MCF 10A (cell line): Measurements from ENCODE around the gene CYP4F3. TPM values are rescaled to one million over a fixed set of nuclear protein-coding genes. Genes with fewer than 3 reads are reported as not detected.

Source experiments
- BruUV-seq: library from RNA; stranded (reverse); fragments of 400-500 nt; replicated peaks from 2 replicates; lab custom pipeline; 2021; lab: Mats Ljungman, UMichigan
- CTCF ChIA-PET: fragments of 300-600 bp; sonication (Branson Sonifier 250); formaldehyde crosslinking; extraction: SDS; loops from one replicate; lab custom pipeline; 2021; ENCODE audit warnings: antibody characterized with exemption, inconsistent platforms; lab: Yijun Ruan, JAX
- POLR2A ChIA-PET: fragments of 300-600, 350-650 bp; sonication (Branson Sonifier 250); formaldehyde crosslinking; extraction: SDS; loops from one replicate; lab custom pipeline; 2020; ENCODE audit warnings: antibody characterized with exemption, inconsistent platforms; lab: Yijun Ruan, JAX
- DNase-seq: peaks from one replicate; pipeline ENCODE4 v3.0.0-alpha.2; 2018; ENCODE audit not compliant: unreplicated experiment
- H3K27ac Mint-ChIP-seq: one replicate; pipeline ENCODE4 v1.8.0; 2022; ENCODE audit warnings: mild to moderate bottlenecking, low read depth, mixed read lengths; ENCODE audit not compliant: unreplicated experiment
- H3K27me3 Mint-ChIP-seq: one replicate; pipeline ENCODE4 v1.8.0; 2022; ENCODE audit warnings: mixed read lengths; ENCODE audit not compliant: insufficient read depth, unreplicated experiment
- H3K36me3 Mint-ChIP-seq: one replicate; pipeline ENCODE4 v1.8.0; 2022; ENCODE audit warnings: mild to moderate bottlenecking, moderate library complexity, mixed read lengths; ENCODE audit not compliant: insufficient read depth, unreplicated experiment
- H3K4me1 Mint-ChIP-seq: one replicate; pipeline ENCODE4 v1.8.0; 2022; ENCODE audit warnings: mixed read lengths; ENCODE audit not compliant: insufficient read depth, unreplicated experiment
- H3K4me3 Mint-ChIP-seq: one replicate; pipeline ENCODE4 v1.8.0; 2022; ENCODE audit warnings: mild to moderate bottlenecking, moderate library complexity, mixed read lengths; ENCODE audit not compliant: unreplicated experiment
- H3K9me3 Mint-ChIP-seq: one replicate; pipeline ENCODE4 v1.8.0; 2022; ENCODE audit warnings: mixed read lengths; ENCODE audit not compliant: unreplicated experiment
- CTCF ChIP-seq: fragments of 200-600 bp; IDR thresholded peaks from one replicate; pipeline ENCODE4 v1.8.0; 2022; ENCODE audit warnings: antibody characterized with exemption, mild to moderate bottlenecking; ENCODE audit not compliant: unreplicated experiment
- intact Hi-C: fragments of 100-400 bp; cut with micrococcal nuclease; formaldehyde crosslinking; loops from 2 replicates; pipeline ENCODE4 v1.14.1; 2022
- total RNA-seq: library from RNA; stranded (reverse); gene quantifications from 2 replicates; pipeline ENCODE4 v1.2.3, GENCODE V29; 2022

Gene CYP4F3
- total RNA-seq, 1 experiment from 2014 or later, result 0.75 TPM

DNA sequence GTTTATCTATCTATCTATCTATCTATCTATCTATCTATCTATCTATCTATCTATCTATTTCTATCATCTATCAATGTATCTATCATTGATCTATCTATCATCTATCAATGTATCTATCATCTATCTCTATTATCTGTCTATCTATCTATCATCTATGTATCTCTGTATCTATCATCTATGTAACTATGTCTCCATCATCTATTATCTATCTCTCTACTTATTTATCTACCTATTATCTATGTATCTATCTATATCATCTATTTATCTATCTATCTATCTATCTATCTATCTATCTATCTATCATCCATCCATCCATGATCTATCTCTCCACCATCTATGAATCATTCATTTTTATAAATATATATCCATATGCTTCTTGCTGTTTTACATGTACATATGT is 15.8 kb downstream of the CYP4F3 start:
- no peak for DNase-seq
- intact Hi-C loops, result no loop called here
- Mint-ChIP-seq H3K36me3 (no peaks in the 10 kb centered on the region), H3K4me3 (no peak overlapping the region), H3K27ac (no peak overlapping the region), H3K4me1 (no peaks in the 10 kb centered on the region), H3K9me3 (peaks cover 30% of the 10 kb centered on the region), H3K27me3 (peaks cover 14% of the 10 kb centered on the region)
- ChIA-PET CTCF (no interaction called here), POLR2A (interaction anchor here (0.7 to 1.1 kb wide), 2 partner anchors 9 to 108 kb away, joined by 3 to 4 read pairs; no protein-coding TSS in a partner anchor)
- BruUV-seq, result no TSS peak
- no peak for TF ChIP-seq CTCF

- Mint-ChIP-seq H3K27ac (no peak overlapping the region), H3K27me3 (no peaks in the 10 kb centered on the region), H3K9me3 (no peaks in the 10 kb centered on the region), H3K36me3 (no peaks in the 10 kb centered on the region), H3K4me3 (no peak overlapping the region), H3K4me1 (no peaks in the 10 kb centered on the region)
- intact Hi-C loops, result no loop called here
- BruUV-seq, result no TSS peak
- ChIA-PET POLR2A (no interaction called here), CTCF (no interaction called here)
- DNase-seq, result no peak
- no peak for TF ChIP-seq CTCF
These were observed 22.6 kb downstream of the CYP4F3 start for GRCh38 chr19:15663247-15663646.

GRCh38 chr19:15666186-15666585 is 25.5 kb downstream of the CYP4F3 start:
- Mint-ChIP-seq H3K4me1 (no peaks in the 10 kb centered on the region), H3K4me3 (no peak overlapping the region), H3K9me3 (no peaks in the 10 kb centered on the region), H3K27me3 (no peaks in the 10 kb centered on the region), H3K27ac (no peak overlapping the region), H3K36me3 (no peaks in the 10 kb centered on the region)
- intact Hi-C loops, result no loop called here
- BruUV-seq, result no TSS peak
- POLR2A ChIA-PET, result interaction anchor here (0.7 kb wide), 1 partner anchor 31 kb away, joined by 3 read pairs; no protein-coding TSS in a partner anchor
- TF ChIP-seq CTCF, result no peak
- DNase-seq, result no peak
- CTCF ChIA-PET, result no interaction called here

- Mint-ChIP-seq H3K27me3 (no peaks in the 10 kb centered on the region), H3K4me1 (no peaks in the 10 kb centered on the region), H3K36me3 (no peaks in the 10 kb centered on the region), H3K27ac (no peak overlapping the region), H3K9me3 (no peaks in the 10 kb centered on the region), H3K4me3 (no peak overlapping the region)
- intact Hi-C loops, result no loop called here
- POLR2A ChIA-PET, result no interaction called here
- CTCF ChIA-PET, result no interaction called here
- TF ChIP-seq CTCF, result no peak
- BruUV-seq, result no TSS peak
- no peak for DNase-seq
These were observed 26.2 kb downstream of the CYP4F3 start for GRCh38 chr19:15666883-15667282.
